ENCODE measurements around the gene LDB2.

DNA sequence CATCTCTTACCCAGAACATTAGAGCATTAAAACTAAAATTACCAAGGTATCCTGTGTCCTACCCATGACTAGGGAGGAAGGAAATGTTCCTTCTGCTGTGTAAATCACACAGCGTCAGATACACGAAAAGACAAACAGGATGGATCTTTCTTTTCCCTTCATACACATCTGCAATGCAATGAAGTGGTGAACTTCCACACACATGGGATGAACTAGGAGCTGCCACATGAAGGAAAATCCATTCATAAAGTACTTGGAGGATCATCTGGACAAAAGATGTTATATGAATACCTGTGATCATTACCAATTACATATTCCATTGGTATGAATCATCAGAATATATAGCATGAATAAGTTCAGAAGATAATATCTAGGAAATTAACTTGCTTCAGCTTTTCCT lies 46.2 kb downstream of the LDB2 start:
- no peak for TF ChIP-seq EZH2 (IDR thresholded peaks at IDR 0.05; ENCODE audit: low read length, unreplicated experiment)
- TF ChIP-seq, protein P1, sequence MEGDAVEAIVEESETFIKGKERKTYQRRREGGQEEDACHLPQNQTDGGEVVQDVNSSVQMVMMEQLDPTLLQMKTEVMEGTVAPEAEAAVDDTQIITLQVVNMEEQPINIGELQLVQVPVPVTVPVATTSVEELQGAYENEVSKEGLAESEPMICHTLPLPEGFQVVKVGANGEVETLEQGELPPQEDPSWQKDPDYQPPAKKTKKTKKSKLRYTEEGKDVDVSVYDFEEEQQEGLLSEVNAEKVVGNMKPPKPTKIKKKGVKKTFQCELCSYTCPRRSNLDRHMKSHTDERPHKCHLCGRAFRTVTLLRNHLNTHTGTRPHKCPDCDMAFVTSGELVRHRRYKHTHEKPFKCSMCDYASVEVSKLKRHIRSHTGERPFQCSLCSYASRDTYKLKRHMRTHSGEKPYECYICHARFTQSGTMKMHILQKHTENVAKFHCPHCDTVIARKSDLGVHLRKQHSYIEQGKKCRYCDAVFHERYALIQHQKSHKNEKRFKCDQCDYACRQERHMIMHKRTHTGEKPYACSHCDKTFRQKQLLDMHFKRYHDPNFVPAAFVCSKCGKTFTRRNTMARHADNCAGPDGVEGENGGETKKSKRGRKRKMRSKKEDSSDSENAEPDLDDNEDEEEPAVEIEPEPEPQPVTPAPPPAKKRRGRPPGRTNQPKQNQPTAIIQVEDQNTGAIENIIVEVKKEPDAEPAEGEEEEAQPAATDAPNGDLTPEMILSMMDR (conservative IDR thresholded peaks at IDR 0.05; ENCODE audit: low read depth, low read length) = no peak

Data from PC-3 (cell line).